Hepatic stellate cell (primary cell): ENCODE results near the gene GIMAP8.
"Not testable (repeated sequence)": the region's sequence is repeated elsewhere in the genome, so short reads cannot be mapped to it uniquely, and the experiment has no call there.

Source experiments
- DNase-seq: peaks from one replicate; pipeline ENCODE4 v3.0.0; 2011; ENCODE audit warnings: low spot score

The GIMAP8 gene

GRCh38 chr7:150435390-150436073 lies 14.9 kb upstream of the GIMAP8 start:
- no peak for DNase-seq

- no peak for DNase-seq
Observed at GRCh38 chr7:150439967-150440366, 10.5 kb upstream of the GIMAP8 start.

- DNase-seq: no peak
Observed at GRCh38 chr7:150441524-150441923, 8.9 kb upstream of the GIMAP8 start.

- no peak for DNase-seq
Observed at GRCh38 chr7:150442811-150443210, 7.6 kb upstream of the GIMAP8 start.

- DNase-seq: no peak
Observed at GRCh38 chr7:150443793-150444540, 6.5 kb upstream of the GIMAP8 start.

DNA sequence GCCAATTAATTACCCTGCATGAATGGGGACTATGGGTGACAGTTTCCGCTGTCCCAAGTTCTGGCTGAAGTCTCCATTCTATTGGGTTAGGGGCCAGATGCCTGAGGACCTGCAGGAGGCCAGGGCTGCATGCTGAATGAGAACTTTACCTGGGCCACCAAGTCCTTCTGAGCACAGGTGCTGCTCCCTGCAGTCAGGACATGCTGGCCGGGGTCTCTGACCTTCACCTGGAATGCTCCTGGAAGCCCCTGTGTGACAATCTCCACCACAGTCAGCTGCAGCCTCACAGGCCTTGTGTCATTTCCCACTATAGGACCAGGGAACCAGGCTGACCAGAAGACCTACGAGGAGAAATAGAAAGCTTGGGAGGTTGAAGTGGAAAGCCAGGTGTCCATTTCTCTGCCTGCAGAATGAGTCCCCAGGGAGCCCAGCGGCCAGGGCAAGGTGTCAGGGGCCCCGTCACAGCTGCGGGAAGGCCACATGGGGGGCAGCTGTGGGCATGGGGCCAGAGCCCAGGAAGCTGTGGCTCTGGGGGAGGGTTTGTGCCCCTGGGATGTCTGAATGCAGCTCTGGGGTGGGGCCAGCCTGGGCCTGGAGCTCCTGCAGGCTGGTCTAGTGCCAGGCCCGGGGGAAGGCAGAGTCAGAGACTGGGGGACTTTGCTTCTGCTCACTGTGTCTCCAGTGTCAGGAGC lies 5.6 kb upstream of the GIMAP8 start:
- no peak for DNase-seq

- no peak for DNase-seq
Observed at GRCh38 chr7:150446288-150446938, 4.0 kb upstream of the GIMAP8 start.

DNA sequence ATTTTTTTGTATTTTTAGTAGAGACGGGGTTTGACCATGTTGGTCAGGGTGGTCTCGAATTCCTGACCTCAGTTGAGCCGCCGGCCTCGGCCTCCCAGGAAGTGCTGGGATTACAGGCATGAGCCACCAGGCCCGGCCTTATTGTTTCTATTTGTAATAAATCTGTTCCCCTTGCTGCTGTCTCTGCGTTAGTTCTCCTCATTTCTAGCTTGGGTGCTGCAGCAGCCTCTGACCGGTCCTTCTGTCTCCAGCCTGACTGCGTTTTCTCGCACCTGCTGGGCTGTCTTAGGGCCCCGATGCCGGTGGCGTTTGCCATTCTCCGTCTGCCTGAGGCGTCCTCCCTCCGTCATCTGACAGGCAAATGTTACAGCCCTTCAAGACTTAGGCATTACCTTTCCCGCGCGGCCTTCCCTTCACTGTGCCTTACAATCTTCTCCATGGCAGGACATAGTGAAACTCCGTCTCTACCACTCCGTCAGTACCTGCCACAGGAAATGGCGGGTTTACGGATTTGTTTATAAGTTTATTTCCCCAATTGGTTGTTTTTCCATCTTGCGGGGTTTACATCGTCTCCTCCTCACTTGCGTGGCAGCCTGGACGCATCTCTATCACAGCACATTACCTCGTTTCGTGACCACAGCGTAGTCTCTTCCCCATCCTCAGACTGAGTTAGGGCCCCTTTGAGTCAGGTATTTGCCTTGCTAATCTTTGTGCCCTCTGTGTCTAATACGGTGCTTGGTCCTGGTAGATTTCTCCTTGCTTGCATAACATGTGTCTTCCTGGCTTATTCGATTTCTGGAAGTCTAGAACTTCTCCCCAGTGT lies 2.3 kb upstream of the GIMAP8 start:
- no peak for DNase-seq

GRCh38 chr7:150448789-150449147 lies 1.7 kb upstream of the GIMAP8 start:
- DNase-seq: peak; percentile 84

GRCh38 chr7:150449206-150449952 lies 1.1 kb upstream of the GIMAP8 start:
- DNase-seq: no peak

DNA sequence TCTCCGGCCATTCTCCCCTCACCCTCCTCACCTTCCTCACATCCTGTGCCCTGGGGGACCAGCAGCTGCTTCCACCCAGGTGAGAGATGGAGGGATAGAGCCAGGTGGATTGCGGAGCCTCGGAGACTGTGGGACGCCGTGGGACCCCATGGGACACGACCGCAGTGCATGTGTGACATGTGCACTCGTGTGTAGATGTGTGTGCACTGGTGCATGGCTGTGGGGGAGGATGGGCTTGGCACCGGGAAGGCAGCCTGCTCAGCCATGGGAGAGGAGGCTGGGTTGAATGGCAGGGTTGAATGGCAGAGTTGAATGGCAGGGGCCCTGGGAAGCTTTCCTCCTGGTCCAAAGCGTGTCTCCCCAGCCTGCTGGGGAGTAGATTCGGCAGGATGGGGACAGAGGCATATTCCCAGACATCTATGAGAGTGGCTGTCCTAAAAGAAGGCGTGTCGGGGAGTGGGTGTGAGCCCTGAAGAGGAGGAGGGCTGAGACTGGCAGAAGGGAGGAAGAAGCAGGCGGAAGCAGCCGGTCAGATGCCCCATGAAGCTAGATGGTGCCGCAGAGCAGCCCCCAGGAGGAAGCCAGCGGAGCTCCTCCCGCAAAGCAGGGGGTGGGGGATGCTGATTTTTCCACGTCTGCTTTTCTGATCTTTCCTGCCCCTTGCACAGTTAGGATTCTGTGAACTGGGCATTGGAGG lies 815 bp downstream of the GIMAP8 start:
- DNase-seq: no peak

- no peak for DNase-seq
Observed at GRCh38 chr7:150451833-150452461, 1.5 kb downstream of the GIMAP8 start.

- no peak for DNase-seq
Observed at GRCh38 chr7:150453181-150453580, 2.8 kb downstream of the GIMAP8 start.

DNA sequence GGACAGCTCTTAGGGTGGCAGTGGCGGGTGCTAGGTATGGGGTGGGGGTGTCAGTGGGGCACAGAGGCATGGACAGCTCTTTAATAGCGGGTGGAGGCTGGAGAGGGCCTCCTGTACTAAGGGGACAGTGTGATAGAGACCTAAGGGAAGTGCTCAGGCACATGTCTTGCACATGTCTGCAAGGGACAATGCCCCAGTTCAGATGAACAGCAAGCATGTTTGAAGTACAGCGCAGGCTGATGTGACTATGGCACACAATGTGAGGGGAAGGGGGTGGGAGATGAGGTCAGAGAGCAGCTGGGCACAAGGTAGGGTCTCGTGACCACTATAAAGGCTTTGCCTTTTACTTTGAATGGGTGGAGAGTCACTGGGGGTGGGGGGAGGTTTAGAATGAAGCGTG lies 3.5 kb downstream of the GIMAP8 start:
- DNase-seq: no peak

GRCh38 chr7:150457064-150457463 lies 6.6 kb downstream of the GIMAP8 start:
- DNase-seq: not testable (repeated sequence)

DNA sequence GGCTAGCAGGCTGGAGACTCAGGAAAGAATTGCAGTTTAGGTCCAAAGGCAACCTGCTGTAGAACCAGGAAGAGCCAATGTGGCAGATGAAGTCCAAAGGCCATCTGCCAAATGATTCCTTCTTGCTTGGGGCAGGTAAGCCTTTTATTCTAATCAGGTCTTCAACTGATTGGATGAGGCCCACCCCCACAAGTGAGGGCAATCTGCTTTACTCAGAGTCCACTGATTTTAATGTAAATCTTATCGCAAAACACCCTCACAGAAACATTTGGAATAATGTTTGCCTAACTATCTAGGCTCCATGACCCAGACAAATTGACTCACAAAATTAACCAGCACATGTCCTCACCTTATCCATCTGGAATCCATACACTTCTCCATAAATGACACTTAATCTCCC lies 7.8 kb downstream of the GIMAP8 start:
- no peak for DNase-seq

DNA sequence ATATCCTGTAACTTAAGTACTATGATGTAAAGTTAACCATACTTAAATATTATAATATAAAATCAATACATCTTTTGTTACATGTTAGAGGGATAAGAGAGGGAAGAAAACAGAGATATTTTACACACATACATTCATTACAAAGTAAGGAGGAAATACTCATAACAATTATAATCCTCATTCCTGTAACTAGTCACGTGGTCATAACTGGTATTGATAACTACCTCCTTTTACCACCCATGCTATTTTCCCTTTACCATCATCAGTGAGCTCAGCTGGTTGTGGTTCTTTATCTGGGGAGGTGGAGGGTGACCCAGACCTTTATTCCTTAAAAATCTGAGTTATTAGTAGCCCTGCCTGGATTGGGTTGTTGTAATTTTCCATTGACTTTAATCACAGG lies 8.3 kb downstream of the GIMAP8 start:
- no peak for DNase-seq

GRCh38 chr7:150461520-150461919 lies 11.1 kb downstream of the GIMAP8 start:
- DNase-seq: no peak

DNA sequence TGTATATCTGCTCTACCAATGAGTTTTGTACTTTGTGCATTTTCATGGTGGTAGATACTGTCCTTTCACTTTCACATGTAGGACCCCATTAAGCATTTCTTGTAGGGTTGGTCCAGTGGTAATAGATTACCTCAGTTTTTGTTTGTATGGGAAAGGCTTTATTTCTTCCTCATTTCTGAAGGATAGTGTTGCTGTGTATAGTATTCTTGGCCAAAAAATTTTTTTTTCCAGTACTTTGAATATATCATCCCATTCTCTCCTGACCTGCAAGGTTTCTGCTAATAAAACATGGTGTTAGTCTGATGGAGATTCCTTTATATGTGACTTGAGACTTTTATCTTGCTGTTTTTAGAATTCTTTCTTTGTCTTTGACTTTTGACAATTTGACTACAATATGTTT lies 12.0 kb downstream of the GIMAP8 start:
- DNase-seq: no peak

- DNase-seq: no peak
Observed at GRCh38 chr7:150463461-150463860, 13.0 kb downstream of the GIMAP8 start.
